ENCODE results near the gene TMEM163. TPM values are rescaled to one million over a fixed set of nuclear protein-coding genes. Genes with fewer than 3 reads are reported as not detected.

TMEM163 gene
- total and polyA plus RNA-seq, 8 donors, result 0.58 to 16.7 (median 3.2) TPM; not detected in 1

DNA sequence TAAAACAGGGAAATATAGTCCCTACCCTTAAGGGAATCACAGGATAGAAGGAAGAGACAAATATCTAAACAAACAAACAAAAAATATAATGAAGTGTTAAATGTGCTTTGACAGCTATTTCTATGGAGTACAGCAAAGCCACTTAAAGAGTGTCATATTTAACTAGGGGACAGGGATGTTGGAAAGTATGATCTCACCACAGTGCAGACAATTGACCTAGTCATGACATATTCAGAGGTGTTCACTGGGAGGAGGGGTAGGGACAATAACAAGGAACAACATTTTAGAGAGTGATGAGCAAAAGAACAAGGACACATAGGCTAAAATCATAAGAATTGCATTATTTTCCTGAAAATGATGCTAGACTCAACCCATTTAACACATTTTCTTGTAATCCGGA lies 107.5 kb downstream of the TMEM163 start:
- Histone ChIP-seq H3K4me1 (no peaks in the 10 kb centered on the region), H3K36me3 (no peaks in the 10 kb centered on the region), H3K9me3 (peaks cover 0 to 6% (median 5%) of the 10 kb centered on the region in 4 donors), H3K4me3 (no peak overlapping the region), H3K27me3 (no peaks in the 10 kb centered on the region), H3K27ac (no peak overlapping the region)
- 86 to 100% (median 93%) methylated on average over 1 of the region's 1 CpG for WGBS, 5 donors
- no peak for DNase-seq
- intact Hi-C loops (cut with DNase I; ENCODE audit: low total_unique reads), result no loop called here
- TF ChIP-seq POLR2A (IDR thresholded peaks at IDR 0.05) (no peak), EP300 (IDR thresholded peaks at IDR 0.05) (no peak), POLR2AphosphoS5 (IDR thresholded peaks at IDR 0.05) (no peak)

DNA sequence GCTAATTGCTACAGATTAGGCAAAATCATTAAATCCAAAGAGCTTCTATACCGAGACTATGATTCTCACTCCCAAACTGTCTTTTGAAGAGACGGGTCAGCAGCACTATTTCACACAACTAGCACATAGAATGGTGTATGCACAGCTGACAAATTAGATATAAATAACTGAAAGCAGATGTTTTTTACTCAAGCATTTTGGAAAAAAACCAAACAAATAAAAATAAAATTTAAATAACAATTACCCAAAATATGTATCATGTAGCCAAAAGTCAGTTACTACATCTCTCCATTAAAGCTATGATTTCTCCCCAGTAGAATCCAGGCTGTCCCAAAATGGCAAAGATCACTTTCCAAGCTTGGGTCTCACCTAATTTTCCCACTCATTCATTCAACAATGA lies 107.9 kb downstream of the TMEM163 start:
- no peak for TF ChIP-seq POLR2AphosphoS5 (IDR thresholded peaks at IDR 0.05)
- no peak for TF ChIP-seq CTCF (IDR thresholded peaks at IDR 0.05)
- no peak for TF ChIP-seq POLR2A (IDR thresholded peaks at IDR 0.05)
- no peak for TF ChIP-seq EP300 (IDR thresholded peaks at IDR 0.05)
- intact Hi-C loops (cut with DNase I; ENCODE audit: low total_unique reads), result no loop called here
- Histone ChIP-seq H3K27ac (no peak overlapping the region), H3K4me1 (no peaks in the 10 kb centered on the region), H3K36me3 (no peaks in the 10 kb centered on the region), H3K27me3 (no peaks in the 10 kb centered on the region), H3K9me3 (peaks cover 0 to 6% (median 5%) of the 10 kb centered on the region in 4 donors), H3K4me3 (no peak overlapping the region)
- WGBS, 5 donors, result 82 to 95% (median 90%) methylated on average over 2 of the region's 2 CpGs
- no peak for DNase-seq

GRCh38 chr2:134609924-134610513 lies 108.8 kb downstream of the TMEM163 start:
- no peak overlapping the region for H3K4me3 ChIP-seq
- H3K27ac ChIP-seq, result no peak overlapping the region
- H3K36me3 ChIP-seq, result no peaks in the 10 kb centered on the region
- no peaks in the 10 kb centered on the region for H3K4me1 ChIP-seq
- WGBS, 5 donors, result 86 to 89% (median 88%) methylated on average over 8 of the region's 8 CpGs
- no peak for DNase-seq
- TF ChIP-seq POLR2AphosphoS5 (IDR thresholded peaks at IDR 0.05) (no peak), POLR2A (IDR thresholded peaks at IDR 0.05) (no peak), CTCF (IDR thresholded peaks at IDR 0.05) (no peak)
- peaks cover 0 to 6% (median 5%) of the 10 kb centered on the region in 4 donors for H3K9me3 ChIP-seq
- H3K27me3 ChIP-seq, result no peaks in the 10 kb centered on the region
- intact Hi-C loops (cut with DNase I; ENCODE audit: low total_unique reads), result no loop called here

- intact Hi-C loops (cut with DNase I; ENCODE audit: low total_unique reads), result no loop called here
- H3K4me1 ChIP-seq, result no peaks in the 10 kb centered on the region
- TF ChIP-seq POLR2AphosphoS5 (IDR thresholded peaks at IDR 0.05) (no peak), EP300 (IDR thresholded peaks at IDR 0.05) (no peak), CTCF (IDR thresholded peaks at IDR 0.05) (no peak)
- no peaks in the 10 kb centered on the region for H3K36me3 ChIP-seq
- no peak overlapping the region for H3K27ac ChIP-seq
- H3K9me3 ChIP-seq, result no peaks in the 10 kb centered on the region
- H3K27me3 ChIP-seq, result no peaks in the 10 kb centered on the region
- WGBS, 5 donors, result 42 to 68% (median 55%) methylated on average over 5 of the region's 5 CpGs
- no peak overlapping the region for H3K4me3 ChIP-seq
- DNase-seq, result no peak
These were observed 114.8 kb downstream of the TMEM163 start for GRCh38 chr2:134603966-134604365.

GRCh38 chr2:134602666-134603065 lies 116.1 kb downstream of the TMEM163 start:
- Histone ChIP-seq H3K9me3 (no peaks in the 10 kb centered on the region), H3K36me3 (no peaks in the 10 kb centered on the region), H3K27me3 (no peaks in the 10 kb centered on the region), H3K4me1 (no peaks in the 10 kb centered on the region), H3K4me3 (no peak overlapping the region), H3K27ac (no peak overlapping the region)
- TF ChIP-seq CTCF (IDR thresholded peaks at IDR 0.05) (no peak), EP300 (IDR thresholded peaks at IDR 0.05) (no peak), POLR2AphosphoS5 (IDR thresholded peaks at IDR 0.05) (no peak)
- DNase-seq, result no peak
- intact Hi-C loops (cut with DNase I; ENCODE audit: low total_unique reads), result no loop called here
- 89 to 100% (median 96%) methylated on average over 4 of the region's 4 CpGs for WGBS, 5 donors

Data from stomach (tissue), 9 donors.